ENCODE data around the gene ZBED6.

ZBED6 gene

GRCh38 chr1:203778146-203778545 is 17.3 kb upstream of the ZBED6 start:
- Histone ChIP-seq H3K9me2 (replicated peaks; ENCODE audit: control insufficient read depth, low read length) (no peaks in the 10 kb centered on the region), H3K79me2 (ENCODE audit: control insufficient read depth, low read length) (no peaks in the 10 kb centered on the region), H3F3A (ENCODE audit: control insufficient read depth, insufficient read depth) (no peaks in the 10 kb centered on the region), H3K27me3 (ENCODE audit: control insufficient read depth, low read length) (no peaks in the 10 kb centered on the region), H3K27ac (ENCODE audit: low read depth, low read length) (no peak overlapping the region), H3K4me3 (ENCODE audit: low read length) (no peak overlapping the region), H3K4me2 (ENCODE audit: low read length) (no peak overlapping the region), H4K20me1 (ENCODE audit: control insufficient read depth, insufficient read depth, low read depth, low read length) (no peaks in the 10 kb centered on the region), H3K36me3 (ENCODE audit: control insufficient read depth, low read length) (no peaks in the 10 kb centered on the region), H3K4me1 (ENCODE audit: control insufficient read depth, low read length) (peaks cover 10% of the 10 kb centered on the region), H3K9me3 (ENCODE audit: control insufficient read depth, insufficient read depth, low read length) (no peaks in the 10 kb centered on the region)
- TF ChIP-seq EZH2phosphoT487 (IDR thresholded peaks at IDR 0.05; ENCODE audit: borderline replicate concordance, low read length) (no peak), CTCF (IDR thresholded peaks at IDR 0.05; ENCODE audit: low read depth, low read length, poor library complexity, severe bottlenecking) (no peak)

- peaks cover 10% of the 10 kb centered on the region for H3K4me1 ChIP-seq (ENCODE audit: control insufficient read depth, low read length)
- H3K27ac ChIP-seq (ENCODE audit: low read depth, low read length) = no peak overlapping the region
- no peaks in the 10 kb centered on the region for H3K79me2 ChIP-seq (ENCODE audit: control insufficient read depth, low read length)
- H4K20me1 ChIP-seq (ENCODE audit: control insufficient read depth, insufficient read depth, low read depth, low read length) = no peaks in the 10 kb centered on the region
- H3K9me3 ChIP-seq (ENCODE audit: control insufficient read depth, insufficient read depth, low read length) = no peaks in the 10 kb centered on the region
- TF ChIP-seq CTCF (IDR thresholded peaks at IDR 0.05; ENCODE audit: low read depth, low read length, poor library complexity, severe bottlenecking) = no peak
- TF ChIP-seq EZH2phosphoT487 (IDR thresholded peaks at IDR 0.05; ENCODE audit: borderline replicate concordance, low read length) = no peak
- no peak overlapping the region for H3K4me2 ChIP-seq (ENCODE audit: low read length)
- no peaks in the 10 kb centered on the region for H3K9me2 ChIP-seq (replicated peaks; ENCODE audit: control insufficient read depth, low read length)
- H3K27me3 ChIP-seq (ENCODE audit: control insufficient read depth, low read length) = no peaks in the 10 kb centered on the region
- no peaks in the 10 kb centered on the region for H3K36me3 ChIP-seq (ENCODE audit: control insufficient read depth, low read length)
- H3K4me3 ChIP-seq (ENCODE audit: low read length) = no peak overlapping the region
- H3F3A ChIP-seq (ENCODE audit: control insufficient read depth, insufficient read depth) = no peaks in the 10 kb centered on the region
These were observed 16.6 kb upstream of the ZBED6 start for GRCh38 chr1:203778789-203779188.

GRCh38 chr1:203781962-203782361 is 13.5 kb upstream of the ZBED6 start:
- H3K27me3 ChIP-seq (ENCODE audit: control insufficient read depth, low read length) = no peaks in the 10 kb centered on the region
- no peaks in the 10 kb centered on the region for H3F3A ChIP-seq (ENCODE audit: control insufficient read depth, insufficient read depth)
- TF ChIP-seq CTCF (IDR thresholded peaks at IDR 0.05; ENCODE audit: low read depth, low read length, poor library complexity, severe bottlenecking) (no peak), EZH2phosphoT487 (IDR thresholded peaks at IDR 0.05; ENCODE audit: borderline replicate concordance, low read length) (no peak)
- H3K27ac ChIP-seq (ENCODE audit: low read depth, low read length) = no peak overlapping the region
- H3K4me2 ChIP-seq (ENCODE audit: low read length) = no peak overlapping the region
- H4K20me1 ChIP-seq (ENCODE audit: control insufficient read depth, insufficient read depth, low read depth, low read length) = no peaks in the 10 kb centered on the region
- H3K9me3 ChIP-seq (ENCODE audit: control insufficient read depth, insufficient read depth, low read length) = no peaks in the 10 kb centered on the region
- H3K9me2 ChIP-seq (replicated peaks; ENCODE audit: control insufficient read depth, low read length) = no peaks in the 10 kb centered on the region
- no peaks in the 10 kb centered on the region for H3K36me3 ChIP-seq (ENCODE audit: control insufficient read depth, low read length)
- H3K4me1 ChIP-seq (ENCODE audit: control insufficient read depth, low read length) = no peaks in the 10 kb centered on the region
- H3K79me2 ChIP-seq (ENCODE audit: control insufficient read depth, low read length) = no peaks in the 10 kb centered on the region
- H3K4me3 ChIP-seq (ENCODE audit: low read length) = no peak overlapping the region

GRCh38 chr1:203789966-203790365 is 5.5 kb upstream of the ZBED6 start:
- H3K4me1 ChIP-seq (ENCODE audit: control insufficient read depth, low read length) = peaks cover 3% of the 10 kb centered on the region
- TF ChIP-seq CTCF (IDR thresholded peaks at IDR 0.05; ENCODE audit: low read depth, low read length, poor library complexity, severe bottlenecking) (no peak), EZH2phosphoT487 (IDR thresholded peaks at IDR 0.05; ENCODE audit: borderline replicate concordance, low read length) (no peak)
- H3K4me3 ChIP-seq (ENCODE audit: low read length) = no peak overlapping the region
- H3K79me2 ChIP-seq (ENCODE audit: control insufficient read depth, low read length) = no peaks in the 10 kb centered on the region
- no peaks in the 10 kb centered on the region for H3K9me2 ChIP-seq (replicated peaks; ENCODE audit: control insufficient read depth, low read length)
- no peaks in the 10 kb centered on the region for H3K27me3 ChIP-seq (ENCODE audit: control insufficient read depth, low read length)
- H3K36me3 ChIP-seq (ENCODE audit: control insufficient read depth, low read length) = no peaks in the 10 kb centered on the region
- no peak overlapping the region for H3K27ac ChIP-seq (ENCODE audit: low read depth, low read length)
- H3K4me2 ChIP-seq (ENCODE audit: low read length) = no peak overlapping the region
- no peaks in the 10 kb centered on the region for H3F3A ChIP-seq (ENCODE audit: control insufficient read depth, insufficient read depth)
- no peaks in the 10 kb centered on the region for H4K20me1 ChIP-seq (ENCODE audit: control insufficient read depth, insufficient read depth, low read depth, low read length)
- no peaks in the 10 kb centered on the region for H3K9me3 ChIP-seq (ENCODE audit: control insufficient read depth, insufficient read depth, low read length)
